Testis (tissue), 3 donors: Measurements from ENCODE around the gene MAP4K1. TPM values are rescaled to one million over a fixed set of nuclear protein-coding genes. Genes with fewer than 3 reads are reported as not detected.
A peak's percentile ranks its signal among the peaks of the same experiment; 100 is the strongest.

Experiments
- DNase-seq: peaks from one replicate; pipeline ENCODE4 v3.0.0-alpha.2; 2019
- H3K27ac ChIP-seq, 2 donors: fragments of 200-600 bp; sonication (generic); one replicate each; pipeline ENCODE4 v1.5.1; 2019
- H3K27me3 ChIP-seq: fragments of 200-600 bp; sonication (generic); one replicate; pipeline ENCODE4 v1.5.1; 2019
- H3K36me3 ChIP-seq: fragments of 200-600 bp; sonication (generic); one replicate; pipeline ENCODE4 v1.5.1; 2017; ENCODE audit warnings: low read depth; ENCODE audit errors: missing control alignments
- H3K4me1 ChIP-seq: fragments of 200-600 bp; sonication (generic); one replicate; pipeline ENCODE4 v1.5.1; 2019
- H3K4me3 ChIP-seq, 2 donors: fragments of 200-600 bp; sonication (generic); one replicate each; pipeline ENCODE4 v1.5.1; 2017 to 2019
- H3K9me3 ChIP-seq: fragments of 200-600 bp; sonication (generic); one replicate; pipeline ENCODE4 v1.5.1; 2017
- POLR2A ChIP-seq: fragments of 450-650 bp; IDR thresholded peaks from one replicate; pipeline ENCODE4 v1.6.1; 2017; ENCODE audit warnings: antibody characterized with exemption, mild to moderate bottlenecking, moderate library complexity
- WGBS, 2 donors: methylation state at CpG; one replicate each; pipeline ENCODE4 v1.1.5; 2018; 5-methylcytosine and 5-hydroxymethylcytosine counted together
- intact Hi-C: fragments of 100-400 bp; cut with DNase I; formaldehyde crosslinking; loops from one replicate; pipeline ENCODE4 v1.15.1; 2023; ENCODE audit warnings: low total_unique reads
- polyA plus RNA-seq: library from polyadenylated mRNA; stranded (reverse); fragments of 350-450 nt; fragmentation: Illumina TruSeq; extraction: RNeasy Lipid Tissue Mini Kit (QIAGEN cat#74804); gene quantifications from one replicate; pipeline ENCODE4 v1.2.3, GENCODE V29; 2014; ENCODE audit warnings: low read depth, low replicate concordance; ENCODE audit not compliant: insufficient read depth
- total RNA-seq, 2 donors: library from RNA; depleted of rRNA; stranded (reverse); fragments of >200 nt; gene quantifications; one replicate each; pipeline ENCODE4 v1.2.3, GENCODE V29; 2016
- TF ChIP-seq, protein P1 (sequence below), 3 experiments: fragments of 450-650 bp in 2 of 3; fragments of 200-600 bp in 1 of 3; sonication (generic) in 1 of 3; IDR thresholded peaks; one replicate each; pipeline ENCODE4 v1.5.1; 2016 to 2019; ENCODE audit warnings: antibody characterized with exemption in 3 of 3, mild to moderate bottlenecking in 2 of 3, moderate library complexity in 1 of 3

The MAP4K1 gene
- total and polyA plus RNA-seq, 3 donors from 2014 or later, result 2.8 to 9.9 (median 8.3) TPM

DNA sequence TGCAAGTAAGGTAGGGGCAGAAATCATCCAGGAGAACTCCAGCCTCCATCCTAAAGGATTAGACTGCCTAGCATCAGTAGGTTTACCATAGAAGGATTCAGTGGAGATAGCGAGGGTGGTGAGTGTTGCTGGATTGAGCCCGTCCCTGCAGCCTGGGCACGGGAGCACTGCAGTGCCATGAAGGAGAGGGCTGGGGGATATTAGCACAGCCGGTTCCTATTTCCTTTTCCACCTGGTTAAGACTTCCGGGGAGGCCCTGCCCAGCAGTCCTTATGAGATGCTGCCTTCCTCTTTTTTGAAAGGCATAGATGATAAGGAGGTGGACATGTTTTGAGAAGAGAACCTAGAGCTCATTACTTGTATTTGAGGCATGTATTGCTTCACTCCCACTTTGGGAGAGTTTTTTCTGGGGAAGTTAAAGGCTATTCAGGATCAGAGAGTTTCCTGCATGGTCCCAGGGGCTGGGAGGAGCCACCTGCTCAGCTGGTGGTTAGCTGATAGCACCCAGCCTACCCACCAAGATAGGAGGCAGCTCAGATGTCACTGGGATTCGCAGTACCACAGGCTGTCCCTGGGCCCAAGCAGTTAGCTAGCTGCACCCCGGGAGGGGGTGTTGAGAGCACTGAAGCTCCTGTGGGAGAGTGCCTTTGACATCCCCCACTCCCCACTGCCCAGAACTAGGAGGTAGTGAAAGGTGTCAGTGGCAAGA is 46.9 kb upstream of the MAP4K1 start:
- 36 to 48% methylated on average over 5 to 7 of the region's 7 CpGs for WGBS, 2 donors
- intact Hi-C loops, result no loop called here
- DNase-seq, result no peak
- Histone ChIP-seq H3K9me3 (no peaks in the 10 kb centered on the region), H3K27me3 (no peaks in the 10 kb centered on the region), H3K4me3 (no peak overlapping the region), H3K27ac (peak overlapping the region; percentile 65 to 77), H3K4me1 (peaks cover 79% of the 10 kb centered on the region), H3K36me3 (no peaks in the 10 kb centered on the region)
- TF ChIP-seq POLR2A, result no peak
- TF ChIP-seq, protein P1, sequence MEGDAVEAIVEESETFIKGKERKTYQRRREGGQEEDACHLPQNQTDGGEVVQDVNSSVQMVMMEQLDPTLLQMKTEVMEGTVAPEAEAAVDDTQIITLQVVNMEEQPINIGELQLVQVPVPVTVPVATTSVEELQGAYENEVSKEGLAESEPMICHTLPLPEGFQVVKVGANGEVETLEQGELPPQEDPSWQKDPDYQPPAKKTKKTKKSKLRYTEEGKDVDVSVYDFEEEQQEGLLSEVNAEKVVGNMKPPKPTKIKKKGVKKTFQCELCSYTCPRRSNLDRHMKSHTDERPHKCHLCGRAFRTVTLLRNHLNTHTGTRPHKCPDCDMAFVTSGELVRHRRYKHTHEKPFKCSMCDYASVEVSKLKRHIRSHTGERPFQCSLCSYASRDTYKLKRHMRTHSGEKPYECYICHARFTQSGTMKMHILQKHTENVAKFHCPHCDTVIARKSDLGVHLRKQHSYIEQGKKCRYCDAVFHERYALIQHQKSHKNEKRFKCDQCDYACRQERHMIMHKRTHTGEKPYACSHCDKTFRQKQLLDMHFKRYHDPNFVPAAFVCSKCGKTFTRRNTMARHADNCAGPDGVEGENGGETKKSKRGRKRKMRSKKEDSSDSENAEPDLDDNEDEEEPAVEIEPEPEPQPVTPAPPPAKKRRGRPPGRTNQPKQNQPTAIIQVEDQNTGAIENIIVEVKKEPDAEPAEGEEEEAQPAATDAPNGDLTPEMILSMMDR (IDR thresholded peaks at IDR 0.05), result no peak

DNA sequence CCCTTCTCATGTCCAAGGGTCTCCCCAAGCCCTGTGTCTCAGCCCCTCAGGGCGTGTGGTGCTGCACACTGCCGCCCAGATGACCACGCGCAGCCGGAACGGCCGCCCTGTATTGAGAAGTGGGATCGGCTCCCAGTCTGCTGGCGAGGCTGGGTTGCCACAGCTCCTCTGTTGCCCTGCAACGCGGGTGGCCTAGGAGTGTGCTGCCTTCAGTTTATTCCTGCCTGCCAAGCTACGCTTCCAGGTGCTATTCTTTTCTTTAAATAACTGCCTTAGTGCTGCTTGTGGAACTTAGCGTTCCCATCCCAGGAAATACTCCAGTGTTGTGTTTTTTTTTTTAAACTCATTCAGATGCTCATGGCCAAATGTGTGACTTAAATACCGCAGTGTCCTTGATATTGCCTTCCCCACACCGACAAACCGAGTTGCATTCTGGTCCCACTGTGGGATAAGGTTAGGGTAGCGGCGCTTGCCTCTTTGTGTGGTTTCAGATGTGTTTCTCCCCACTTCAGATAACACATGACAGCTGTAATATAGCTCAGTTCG is 46.3 kb upstream of the MAP4K1 start:
- Histone ChIP-seq H3K4me3 (no peak overlapping the region), H3K36me3 (no peaks in the 10 kb centered on the region), H3K27ac (peak overlapping the region; percentile 77 to 80), H3K27me3 (no peaks in the 10 kb centered on the region), H3K9me3 (no peaks in the 10 kb centered on the region), H3K4me1 (peaks cover 86% of the 10 kb centered on the region)
- intact Hi-C loops, result no loop called here
- WGBS, 2 donors, result 25 to 30% methylated on average over 8 to 19 of the region's 19 CpGs
- DNase-seq, result peak; percentile 50
- no peak for TF ChIP-seq POLR2A
- TF ChIP-seq, protein P1 (IDR thresholded peaks at IDR 0.05), result no peak

DNA sequence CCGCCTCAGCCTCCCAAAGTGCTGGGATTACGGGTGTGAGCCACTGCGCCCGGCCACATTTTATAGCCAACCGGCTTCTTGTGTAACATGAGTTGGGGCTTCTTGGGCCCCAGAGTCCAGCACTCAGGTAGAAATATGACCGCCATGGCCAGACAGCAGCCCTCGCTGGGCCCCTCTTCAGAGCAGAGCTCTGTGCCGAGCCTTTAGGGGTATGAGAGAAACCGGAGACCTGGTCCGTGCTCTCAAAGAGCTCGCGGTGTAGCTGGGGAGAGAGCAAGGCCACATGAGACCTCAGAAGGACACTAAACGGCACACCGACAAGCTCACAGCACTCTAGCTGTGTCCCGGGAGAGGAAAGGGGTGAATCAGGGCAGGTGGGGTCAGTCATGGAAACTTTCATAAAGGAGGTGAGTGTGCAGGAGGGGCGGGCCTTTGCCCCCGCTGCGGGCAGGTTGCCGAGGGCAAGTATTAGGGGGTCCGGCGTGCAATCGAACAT is 45.5 kb upstream of the MAP4K1 start:
- no peak for DNase-seq
- Histone ChIP-seq H3K9me3 (no peaks in the 10 kb centered on the region), H3K36me3 (no peaks in the 10 kb centered on the region), H3K27me3 (no peaks in the 10 kb centered on the region), H3K27ac (peak overlapping the region; percentile 77 to 80), H3K4me3 (no peak overlapping the region), H3K4me1 (peaks cover 94% of the 10 kb centered on the region)
- intact Hi-C loops, result no loop called here
- TF ChIP-seq, protein P1 (IDR thresholded peaks at IDR 0.05), result no peak
- no peak for TF ChIP-seq POLR2A
- WGBS, 2 donors, result 54 to 73% methylated on average over 18 to 22 of the region's 22 CpGs

DNA sequence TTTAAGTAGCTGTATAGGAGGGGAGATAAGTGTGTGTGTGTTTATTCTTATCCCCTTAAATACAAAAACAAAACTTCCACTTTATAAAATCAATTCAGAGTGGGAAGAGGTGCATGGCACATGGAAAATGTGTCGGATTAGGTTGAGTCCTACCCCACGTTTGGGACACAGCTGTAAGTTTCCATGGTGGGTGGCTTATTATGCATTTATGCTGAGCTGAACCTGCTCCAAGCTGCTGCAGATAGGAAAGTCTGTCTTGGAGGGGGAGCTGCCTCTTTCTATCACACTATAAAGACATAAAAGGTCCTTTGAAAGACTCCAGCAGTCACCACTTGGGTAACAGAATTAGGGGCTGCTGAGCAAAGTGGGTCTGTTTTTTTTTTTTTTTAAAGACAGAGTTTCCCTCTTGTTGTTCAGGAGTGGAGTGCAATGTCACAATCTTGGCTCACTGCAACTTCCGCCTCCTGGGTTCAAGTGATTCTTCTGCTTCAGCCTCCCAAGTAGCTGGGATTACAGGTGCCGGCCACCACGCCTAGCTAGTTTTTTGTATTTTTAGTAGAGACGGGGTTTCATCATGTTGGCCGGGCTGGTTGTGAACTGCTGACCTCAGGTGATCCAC is 44.9 kb upstream of the MAP4K1 start:
- intact Hi-C loops, result no loop called here
- peak overlapping the region; percentile 77 to 89 for H3K27ac ChIP-seq
- H3K4me1 ChIP-seq, result peaks cover 94% of the 10 kb centered on the region
- H3K27me3 ChIP-seq, result no peaks in the 10 kb centered on the region
- DNase-seq, result no peak
- H3K4me3 ChIP-seq, result no peak overlapping the region
- no peaks in the 10 kb centered on the region for H3K36me3 ChIP-seq
- TF ChIP-seq, protein P1 (IDR thresholded peaks at IDR 0.05), result no peak
- TF ChIP-seq POLR2A, result no peak
- no peaks in the 10 kb centered on the region for H3K9me3 ChIP-seq
- 62 to 66% methylated on average over 6 to 7 of the region's 7 CpGs for WGBS, 2 donors
